Stimulated activated CD8-positive, alpha-beta memory T cell treated with anti-CD3 and anti-CD28 coated beads, Interleukin-4, amount 100 ng/mL, for 48 hours (primary cell): ENCODE results near the gene BRCC3.

Source experiments
- DNase-seq: peaks from one replicate; pipeline ENCODE4 v3.0.0-alpha.2; 2020

The BRCC3 gene

GRCh38 chrX:155070975-155071693 is at the start of gene BRCC3, which contains the start of the genes CMC4 and MTCP1:
BRCC3 (plus strand) TSS chrX:155071508; CDS start chrX:155071528, 20 bp downstream.
CMC4 (minus strand) TSS chrX:155071136; CDS start chrX:155064023, 7,113 bp downstream.
MTCP1 (minus strand) TSS chrX:155071136; CDS start chrX:155066010, 5,126 bp downstream.
- peak; percentile 80 for DNase-seq

GRCh38 chrX:155022585-155022984 is 48.7 kb upstream of the BRCC3 start, which contains the start of gene F8:
F8 (minus strand) TSS chrX:155022723; CDS start chrX:155022552, 171 bp downstream.
- DNase-seq, result no peak

GRCh38 chrX:155023907-155024833 is 47.1 kb upstream of the BRCC3 start:
- DNase-seq, result no peak

- DNase-seq, result no peak
Observed at GRCh38 chrX:155026420-155026726, 44.9 kb upstream of the BRCC3 start.

- DNase-seq, result peak; percentile 92
Observed at GRCh38 chrX:155026727-155027508, 44.4 kb upstream of the BRCC3 start, which contains the start of gene FUNDC2. FUNDC2 (plus strand) TSS chrX:155026844; CDS start chrX:155026939, 95 bp downstream.

- DNase-seq, result no peak
Observed at GRCh38 chrX:155027509-155028066, 43.7 kb upstream of the BRCC3 start.

GRCh38 chrX:155028129-155028528 is 43.2 kb upstream of the BRCC3 start:
- DNase-seq, result no peak

- no peak for DNase-seq
Observed at GRCh38 chrX:155028877-155029291, 42.4 kb upstream of the BRCC3 start.

- DNase-seq, result no peak
Observed at GRCh38 chrX:155031657-155032056, 39.7 kb upstream of the BRCC3 start.

GRCh38 chrX:155035688-155036087 is 35.6 kb upstream of the BRCC3 start:
- no peak for DNase-seq

- DNase-seq, result no peak
Observed at GRCh38 chrX:155046129-155046810, 25.0 kb upstream of the BRCC3 start.

GRCh38 chrX:155046811-155047528 is 24.3 kb upstream of the BRCC3 start:
- DNase-seq, result no peak

GRCh38 chrX:155048977-155049619 is 22.2 kb upstream of the BRCC3 start:
- peak; percentile 55 for DNase-seq

- DNase-seq, result no peak
Observed at GRCh38 chrX:155052738-155053498, 18.4 kb upstream of the BRCC3 start.

GRCh38 chrX:155053656-155054055 is 17.7 kb upstream of the BRCC3 start:
- no peak for DNase-seq

GRCh38 chrX:155054255-155054654 is 17.1 kb upstream of the BRCC3 start:
- no peak for DNase-seq

- no peak for DNase-seq
Observed at GRCh38 chrX:155055494-155055893, 15.8 kb upstream of the BRCC3 start.

- no peak for DNase-seq
Observed at GRCh38 chrX:155056471-155056870, 14.8 kb upstream of the BRCC3 start.

- peak; percentile 56 for DNase-seq
Observed at GRCh38 chrX:155056877-155057792, 14.2 kb upstream of the BRCC3 start.
